Keratinocyte (primary cell): ENCODE data around the gene B3GAT3. TPM values are rescaled to one million over a fixed set of nuclear protein-coding genes. Genes with fewer than 3 reads are reported as not detected.

Experiments
- DNase-seq: peaks from one replicate; pipeline ENCODE4 v3.0.0-alpha.2; 2011; ENCODE audit warnings: low read depth, missing footprints, low spot score
- FAIRE-seq: peaks from 2 replicates; lab custom pipeline; 2011; peaks lifted over from hg19 to GRCh38; lab: Jason Lieb, UNC
- H2AFZ ChIP-seq: 2 replicates; pipeline ENCODE4 v1.6.0; 2012; ENCODE audit warnings: low read length, control low read depth, inconsistent platforms; ENCODE audit not compliant: control insufficient read depth
- H3K27ac ChIP-seq: 2 replicates; pipeline ENCODE4 v1.5.1; 2011; ENCODE audit warnings: low read length; ENCODE audit not compliant: control insufficient read depth, insufficient read depth
- H3K27me3 ChIP-seq: 3 replicates; pipeline ENCODE4 v1.6.0; 2011; ENCODE audit warnings: low read length; ENCODE audit not compliant: control insufficient read depth, insufficient read depth; ENCODE audit errors: extremely low read depth
- H3K36me3 ChIP-seq, 2 experiments: 2 replicates in 1 of 2; 3 replicates in 1 of 2; pipeline ENCODE4 v1.5.1; 2011; ENCODE audit warnings: low read length in 2 of 2, mild to moderate bottlenecking in 1 of 2; ENCODE audit not compliant: control insufficient read depth in 2 of 2, insufficient read depth in 2 of 2; ENCODE audit errors: extremely low read depth in 1 of 2
- H3K4me1 ChIP-seq: 3 replicates; pipeline ENCODE4 v1.5.1; 2011; ENCODE audit warnings: low read length; ENCODE audit not compliant: control insufficient read depth, insufficient read depth; ENCODE audit errors: extremely low read depth
- H3K4me2 ChIP-seq: 3 replicates; pipeline ENCODE4 v1.6.0; 2011; ENCODE audit warnings: low read depth, low read length; ENCODE audit not compliant: control insufficient read depth, insufficient read depth; ENCODE audit errors: extremely low read depth
- H3K4me3 ChIP-seq, 3 experiments: fragments of 200-600 bp in 1 of 3; sonication (generic) in 1 of 3; 2 replicates in 2 of 3; 3 replicates in 1 of 3; pipeline ENCODE4 v1.5.1; 2011 to 2016; ENCODE audit warnings: low read length in 3 of 3, mild to moderate bottlenecking in 3 of 3, control low read depth in 2 of 3, inconsistent platforms in 1 of 3, low read depth in 1 of 3, mixed read lengths in 1 of 3, mixed run types in 1 of 3, moderate library complexity in 1 of 3; ENCODE audit not compliant: control insufficient read depth in 2 of 3, insufficient read depth in 2 of 3; ENCODE audit errors: extremely low read depth in 1 of 3
- H3K79me2 ChIP-seq: 2 replicates; pipeline ENCODE4 v1.6.0; 2012; ENCODE audit warnings: low read length; ENCODE audit not compliant: control insufficient read depth, insufficient read depth
- H3K9ac ChIP-seq: 3 replicates; pipeline ENCODE4 v1.6.0; 2011; ENCODE audit warnings: low read length; ENCODE audit not compliant: control insufficient read depth, insufficient read depth; ENCODE audit errors: extremely low read depth
- H3K9me1 ChIP-seq: 3 replicates; pipeline ENCODE4 v1.6.0; 2011; ENCODE audit warnings: low read length; ENCODE audit not compliant: control insufficient read depth, insufficient read depth; ENCODE audit errors: extremely low read depth
- H3K9me3 ChIP-seq: 2 replicates; pipeline ENCODE4 v1.5.1; 2012; ENCODE audit warnings: low read depth, low read length; ENCODE audit not compliant: control insufficient read depth
- H4K20me1 ChIP-seq: 3 replicates; pipeline ENCODE4 v1.6.0; 2011; ENCODE audit warnings: low read length; ENCODE audit not compliant: control insufficient read depth, insufficient read depth; ENCODE audit errors: extremely low read depth
- EZH2 ChIP-seq: IDR thresholded peaks from one replicate; pipeline ENCODE4 v1.6.1; 2012; ENCODE audit warnings: inconsistent platforms, mild to moderate bottlenecking, low read length, moderate library complexity
- dilution Hi-C: fragments of 300-500 bp; cut with MboI; formaldehyde crosslinking; loops from one replicate; pipeline ENCODE4 v1.7.0; 2020; ENCODE audit warnings: low sequenced_read_pairs; ENCODE audit not compliant: extremely low pct_ligation_motif_present
- polyA plus RNA-seq, 5 experiments: library from polyadenylated mRNA; depleted of rRNA in 3 of 5; stranded (reverse) in 3 of 5; stranded (forward) in 1 of 5; unstranded in 1 of 5; fragments of >200 nt; gene quantifications; 1 replicate in 1 of 5; 2 replicates in 3 of 5; 3 replicates in 1 of 5; pipeline versions ENCODE4 v1.2.1 to v1.2.3, GENCODE V29; 2011 to 2012; ENCODE audit warnings: missing spikeins in 2 of 5, low read depth in 1 of 5, low replicate concordance in 1 of 5
- small RNA-seq, 3 experiments: library from RNA; depleted of rRNA; stranded (forward); fragments of <200 nt; gene quantifications; one replicate each; pipeline ENCODE3, GENCODE V24; 2012; ENCODE audit warnings: low read depth in 3 of 3, low replicate concordance in 1 of 3; ENCODE audit not compliant: insufficient read length in 3 of 3
- TF ChIP-seq, protein P1 (sequence below), 3 experiments: IDR thresholded peaks in 1 of 3; conservative IDR thresholded peaks in 1 of 3; optimal IDR thresholded peaks in 1 of 3; 2 replicates in 2 of 3; 3 replicates in 1 of 3; pipeline versions ENCODE3 to v1.5.1; 2011; ENCODE audit warnings: low read length in 3 of 3, mild to moderate bottlenecking in 3 of 3, moderate library complexity in 2 of 3, control low read depth in 1 of 3, inconsistent platforms in 1 of 3; ENCODE audit not compliant: insufficient read depth in 2 of 3; ENCODE audit errors: extremely low read depth in 1 of 3

B3GAT3 gene
- polyA plus RNA-seq, 1 donor (not counting 4 experiments of a cell fraction or from before 2014, with no cell fraction given): 15.1 TPM

DNA sequence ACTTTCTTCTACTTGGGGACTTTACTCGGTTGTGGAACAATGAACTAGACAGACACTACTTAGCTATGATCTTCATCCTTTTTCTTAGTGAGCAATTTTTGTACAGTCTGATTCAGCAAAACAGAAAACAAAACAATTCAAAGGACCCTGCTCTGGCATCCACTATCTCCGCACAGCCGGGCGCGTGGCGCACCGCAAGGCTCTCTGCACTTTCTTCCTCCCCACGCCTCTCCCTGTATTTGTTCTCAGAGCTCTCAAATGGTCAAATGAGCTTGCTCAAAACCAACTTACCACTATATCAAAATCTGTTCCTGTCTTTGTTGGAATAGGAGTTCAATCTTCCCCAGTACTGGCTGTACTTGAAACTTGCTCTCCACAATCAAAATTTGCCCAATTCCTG is 55.5 kb downstream of the B3GAT3 start:
- Histone ChIP-seq H3K79me2 (peaks cover 73% of the 10 kb centered on the region), H3K27ac (no peak overlapping the region), H3K9me3 (no peaks in the 10 kb centered on the region), H3K4me1 (peaks cover 18% of the 10 kb centered on the region), H3K9ac (no peak overlapping the region), H3K9me1 (peaks cover 2% of the 10 kb centered on the region), H3K27me3 (no peaks in the 10 kb centered on the region), H3K4me3 (no peak overlapping the region), H3K36me3 (peaks cover 36% of the 10 kb centered on the region in 2 experiments), H2AFZ (no peak overlapping the region), H4K20me1 (peaks cover 25% of the 10 kb centered on the region), H3K4me2 (no peak overlapping the region)
- dilution Hi-C loops: no loop called here
- DNase-seq: no peak
- FAIRE-seq: no peak
- TF ChIP-seq, protein P1, sequence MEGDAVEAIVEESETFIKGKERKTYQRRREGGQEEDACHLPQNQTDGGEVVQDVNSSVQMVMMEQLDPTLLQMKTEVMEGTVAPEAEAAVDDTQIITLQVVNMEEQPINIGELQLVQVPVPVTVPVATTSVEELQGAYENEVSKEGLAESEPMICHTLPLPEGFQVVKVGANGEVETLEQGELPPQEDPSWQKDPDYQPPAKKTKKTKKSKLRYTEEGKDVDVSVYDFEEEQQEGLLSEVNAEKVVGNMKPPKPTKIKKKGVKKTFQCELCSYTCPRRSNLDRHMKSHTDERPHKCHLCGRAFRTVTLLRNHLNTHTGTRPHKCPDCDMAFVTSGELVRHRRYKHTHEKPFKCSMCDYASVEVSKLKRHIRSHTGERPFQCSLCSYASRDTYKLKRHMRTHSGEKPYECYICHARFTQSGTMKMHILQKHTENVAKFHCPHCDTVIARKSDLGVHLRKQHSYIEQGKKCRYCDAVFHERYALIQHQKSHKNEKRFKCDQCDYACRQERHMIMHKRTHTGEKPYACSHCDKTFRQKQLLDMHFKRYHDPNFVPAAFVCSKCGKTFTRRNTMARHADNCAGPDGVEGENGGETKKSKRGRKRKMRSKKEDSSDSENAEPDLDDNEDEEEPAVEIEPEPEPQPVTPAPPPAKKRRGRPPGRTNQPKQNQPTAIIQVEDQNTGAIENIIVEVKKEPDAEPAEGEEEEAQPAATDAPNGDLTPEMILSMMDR (optimal IDR thresholded peaks at IDR 0.05 in 1 of 3, IDR thresholded peaks at IDR 0.05 in 1 of 3, conservative IDR thresholded peaks at IDR 0.05 in 1 of 3; ENCODE audit: extremely low read depth in 1 of 3, insufficient read depth in 2 of 3, low read length in 3 of 3): no peak
- no peak for TF ChIP-seq EZH2

Small RNAs within 50 kb of the gene (small RNA-seq; reads per million reads assigned to genes)
- gene AP001458.1 (0 reads per million in 3 experiments), gene MIR6747 (0 reads per million in 3 experiments), gene SNORA57 (0 reads per million in 3 experiments)

Other genes with a start within 250 kb of the B3GAT3 start
- gene SCGB1A1, start 203.0 kb downstream of the B3GAT3 start, polyA plus RNA-seq: not detected in 3 replicates
- 195 to 220 TPM (median 207 TPM) in 3 replicates for gene AHNAK, start 75.2 kb downstream of the B3GAT3 start, polyA plus RNA-seq
- 1,553 to 1,943 TPM (median 1,735 TPM) in 3 replicates for gene EEF1G, start 48.1 kb downstream of the B3GAT3 start, polyA plus RNA-seq
- 10.1 to 12.3 TPM (median 10.5 TPM) in 3 replicates for gene TUT1, start 30.5 kb downstream of the B3GAT3 start, polyA plus RNA-seq
- 29.4 to 44.3 TPM (median 39.7 TPM) in 3 replicates for gene MTA2, start 20.1 kb downstream of the B3GAT3 start, polyA plus RNA-seq
- gene EML3, start 9.2 kb downstream of the B3GAT3 start, polyA plus RNA-seq: 13.6 to 15.1 TPM (median 13.6 TPM) in 3 replicates
- 1.0 to 1.9 TPM (median 1.5 TPM) in 3 replicates for gene ROM1, start 8.7 kb downstream of the B3GAT3 start, polyA plus RNA-seq
- 153 to 211 TPM (median 176 TPM) in 3 replicates for gene GANAB, start 24.6 kb upstream of the B3GAT3 start, polyA plus RNA-seq
- 7.7 to 21.1 TPM (median 8.0 TPM) in 3 replicates for gene INTS5, start 31.3 kb upstream of the B3GAT3 start, polyA plus RNA-seq
- gene C11orf98, start 43.2 kb upstream of the B3GAT3 start, polyA plus RNA-seq: 58.9 to 81.5 TPM (median 76.5 TPM) in 3 replicates
- gene CSKMT, start 43.3 kb upstream of the B3GAT3 start, polyA plus RNA-seq: 4.0 to 4.5 TPM (median 4.2 TPM) in 3 replicates
- gene UQCC3, start 49.7 kb upstream of the B3GAT3 start, polyA plus RNA-seq: 8.3 to 11.7 TPM (median 8.6 TPM) in 3 replicates
- 3.8 to 5.3 TPM (median 4.9 TPM) in 3 replicates for gene LBHD1, start 50.3 kb upstream of the B3GAT3 start, polyA plus RNA-seq
- 45.9 to 72.5 TPM (median 58.5 TPM) in 3 replicates for gene UBXN1, start 57.1 kb upstream of the B3GAT3 start, polyA plus RNA-seq
- 0.08 TPM in 3 replicates for gene LRRN4CL, start 67.5 kb upstream of the B3GAT3 start, polyA plus RNA-seq
- gene BSCL2, start 85.4 kb upstream of the B3GAT3 start, polyA plus RNA-seq: 21.9 to 50.5 TPM (median 38.6 TPM) in 3 replicates
- not detected in 3 replicates for gene GNG3, start 85.7 kb upstream of the B3GAT3 start, polyA plus RNA-seq
- 17.2 to 29.0 TPM (median 20.3 TPM) in 3 replicates for gene HNRNPUL2, start 105.5 kb upstream of the B3GAT3 start, polyA plus RNA-seq
- gene TTC9C, start 106.5 kb upstream of the B3GAT3 start, polyA plus RNA-seq: 14.7 to 26.1 TPM (median 23.8 TPM) in 3 replicates
- 3.4 to 7.2 TPM (median 4.0 TPM) in 3 replicates for gene ZBTB3, start 132.2 kb upstream of the B3GAT3 start, polyA plus RNA-seq
- 145 to 166 TPM (median 151 TPM) in 3 replicates for gene POLR2G, start 139.6 kb upstream of the B3GAT3 start, polyA plus RNA-seq
- gene TAF6L, start 149.4 kb upstream of the B3GAT3 start, polyA plus RNA-seq: 14.7 to 16.1 TPM (median 14.8 TPM) in 3 replicates
- 35.4 to 76.4 TPM (median 38.6 TPM) in 3 replicates for gene TMEM179B, start 165.4 kb upstream of the B3GAT3 start, polyA plus RNA-seq
- gene TMEM223, start 170.0 kb upstream of the B3GAT3 start, polyA plus RNA-seq: 11.0 to 15.6 TPM (median 11.8 TPM) in 3 replicates
- 22.8 to 51.2 TPM (median 25.3 TPM) in 3 replicates for gene NXF1, start 183.5 kb upstream of the B3GAT3 start, polyA plus RNA-seq
- 20.4 to 30.4 TPM (median 25.6 TPM) in 3 replicates for gene STX5, start 210.1 kb upstream of the B3GAT3 start, polyA plus RNA-seq
- not detected in 3 replicates for gene TEX54, start 210.9 kb upstream of the B3GAT3 start, polyA plus RNA-seq
- gene WDR74, start 217.6 kb upstream of the B3GAT3 start, polyA plus RNA-seq: 44.5 to 48.1 TPM (median 47.7 TPM) in 3 replicates